Measurements from ENCODE around the gene NBPF11.
"Not testable (repeated sequence)": the region's sequence is repeated elsewhere in the genome, so short reads cannot be mapped to it uniquely, and the experiment has no call there.

The NBPF11 gene

DNA sequence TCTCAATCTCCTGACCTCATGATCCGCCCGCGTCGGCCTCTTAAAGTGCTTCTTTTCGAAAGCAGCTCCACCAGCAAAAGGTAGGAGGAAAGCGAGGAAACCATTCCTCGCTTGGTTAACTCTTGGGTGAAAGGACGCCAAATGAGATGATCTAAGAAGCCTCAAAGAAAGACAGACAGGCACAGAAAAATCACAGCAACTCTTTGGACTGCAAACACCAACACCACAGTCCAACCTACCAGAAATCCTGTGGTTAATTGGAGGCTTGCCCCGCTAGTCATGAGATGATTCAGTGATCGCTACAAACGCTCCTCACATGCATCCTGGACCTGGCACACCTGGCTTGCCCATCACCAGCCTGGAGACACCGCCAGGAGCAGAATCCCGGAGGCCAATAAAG, 1.1 kb downstream of the NBPF11 start:
- not testable (repeated sequence) for DNase-seq (ENCODE audit: low read depth in 3 of 3)

DNA sequence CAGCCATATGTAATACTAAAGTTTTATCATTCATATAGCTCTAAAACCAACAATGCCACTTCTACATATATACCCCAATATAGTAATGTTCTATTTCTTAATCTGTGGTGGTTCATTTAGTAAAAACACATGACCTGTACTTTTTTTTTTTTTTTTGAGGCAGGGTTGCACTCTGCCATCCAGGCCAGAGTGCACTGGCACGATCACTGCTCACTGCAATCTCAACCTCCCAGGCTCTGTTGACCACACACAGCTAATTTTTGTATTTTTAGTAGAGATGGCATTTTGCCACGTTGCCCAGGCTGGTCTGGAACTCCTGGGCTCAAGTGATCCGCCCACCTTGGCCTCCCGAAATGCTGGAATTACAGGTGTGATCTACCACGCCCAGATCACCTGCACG, 2.1 kb downstream of the NBPF11 start:
- not testable (repeated sequence) for DNase-seq (ENCODE audit: low read depth in 3 of 3)

DNA sequence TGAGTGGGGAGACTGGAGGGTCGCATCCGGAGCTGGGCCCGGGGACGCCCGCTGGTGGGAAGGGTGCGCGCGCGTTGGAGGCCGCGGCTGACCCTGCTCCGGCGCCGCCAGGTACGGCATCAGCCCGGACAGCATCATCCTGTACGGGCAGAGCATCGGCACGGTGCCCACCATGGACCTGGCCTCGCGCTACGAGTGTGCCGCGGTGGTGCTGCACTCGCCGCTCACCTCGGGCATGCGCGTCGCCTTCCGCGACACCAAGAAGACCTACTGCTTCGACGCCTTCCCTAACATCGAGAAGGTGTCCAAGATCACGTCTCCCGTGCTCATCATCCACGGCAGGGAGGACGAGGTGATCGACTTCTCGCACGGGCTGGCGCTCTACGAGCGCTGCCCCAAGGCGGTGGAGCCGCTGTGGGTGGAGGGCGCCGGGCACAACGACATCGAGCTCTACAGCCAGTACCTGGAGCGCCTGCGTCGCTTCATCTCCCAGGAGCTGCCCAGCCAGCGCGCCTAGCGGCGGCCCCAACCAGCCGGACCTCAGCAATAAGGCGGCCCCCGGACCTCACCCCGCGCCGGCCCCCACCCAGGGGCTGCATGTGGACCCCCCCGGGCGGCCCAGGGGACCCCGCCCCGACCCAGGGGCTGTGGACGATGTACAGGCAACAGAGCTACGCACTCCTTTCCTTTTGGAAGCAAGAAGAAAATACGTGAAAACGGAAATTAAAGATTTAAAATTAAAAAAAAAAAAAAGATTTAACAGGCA, 2.8 kb downstream of the NBPF11 start:
- not testable (repeated sequence) for DNase-seq (ENCODE audit: low read depth in 3 of 3)

- not testable (repeated sequence) for DNase-seq (ENCODE audit: low read depth in 3 of 3)
Measured at GRCh38 chr1:148147052-148147838, 4.8 kb downstream of the NBPF11 start.

DNA sequence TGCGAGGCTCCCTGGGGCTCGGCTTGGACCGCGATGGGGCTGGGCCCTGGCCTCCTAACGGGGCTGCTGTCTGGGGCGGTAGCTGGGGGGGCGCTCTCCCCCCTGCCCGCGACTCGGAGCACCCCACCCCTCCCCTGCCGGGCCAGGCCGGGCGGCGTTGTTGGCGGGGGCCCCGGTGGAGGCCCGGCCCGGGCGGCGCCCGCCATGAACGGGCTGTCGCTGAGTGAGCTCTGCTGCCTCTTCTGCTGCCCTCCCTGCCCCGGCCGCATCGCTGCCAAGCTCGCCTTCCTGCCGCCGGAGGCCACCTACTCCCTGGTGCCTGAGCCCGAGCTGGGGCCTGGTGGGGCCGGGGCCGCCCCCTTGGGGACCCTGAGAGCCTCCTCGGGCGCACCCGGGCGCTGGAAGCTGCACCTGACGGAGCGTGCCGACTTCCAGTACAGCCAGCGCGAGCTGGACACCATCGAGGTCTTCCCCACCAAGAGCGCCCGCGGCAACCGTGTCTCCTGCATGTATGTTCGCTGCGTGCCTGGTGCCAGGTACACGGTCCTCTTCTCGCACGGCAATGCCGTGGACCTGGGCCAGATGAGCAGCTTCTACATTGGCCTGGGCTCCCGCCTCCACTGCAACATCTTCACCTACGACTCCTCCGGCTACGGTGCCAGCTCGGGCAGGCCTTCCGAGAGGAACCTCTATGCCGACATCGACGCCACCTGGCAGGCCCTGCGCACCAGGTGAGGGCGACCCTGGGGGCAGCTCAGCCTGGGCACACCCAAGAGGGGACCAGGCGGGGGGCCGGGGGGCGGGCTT, 5.7 kb downstream of the NBPF11 start:
- not testable (repeated sequence) for DNase-seq (ENCODE audit: low read depth in 3 of 3)

DNA sequence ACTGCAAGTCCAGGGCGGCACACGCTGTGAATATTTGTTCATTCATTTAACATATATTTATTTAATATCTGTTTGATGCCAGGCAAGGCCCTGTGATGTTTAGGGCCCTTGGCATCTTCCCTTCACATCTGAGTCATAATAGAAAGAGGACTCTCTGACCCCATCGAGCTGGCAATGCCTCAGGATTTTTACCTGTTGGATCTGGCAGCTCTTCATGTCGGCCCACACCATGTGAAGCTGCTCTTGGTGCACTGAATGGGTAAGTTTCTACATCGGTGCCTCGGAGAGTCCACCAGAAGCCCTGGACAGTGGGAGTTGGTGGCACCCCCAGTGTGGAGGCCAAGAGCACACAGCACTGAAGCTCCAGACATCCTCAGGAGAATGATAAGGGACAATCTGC, 8.9 kb downstream of the NBPF11 start:
- not testable (repeated sequence) for DNase-seq (ENCODE audit: low read depth in 3 of 3)

DNA sequence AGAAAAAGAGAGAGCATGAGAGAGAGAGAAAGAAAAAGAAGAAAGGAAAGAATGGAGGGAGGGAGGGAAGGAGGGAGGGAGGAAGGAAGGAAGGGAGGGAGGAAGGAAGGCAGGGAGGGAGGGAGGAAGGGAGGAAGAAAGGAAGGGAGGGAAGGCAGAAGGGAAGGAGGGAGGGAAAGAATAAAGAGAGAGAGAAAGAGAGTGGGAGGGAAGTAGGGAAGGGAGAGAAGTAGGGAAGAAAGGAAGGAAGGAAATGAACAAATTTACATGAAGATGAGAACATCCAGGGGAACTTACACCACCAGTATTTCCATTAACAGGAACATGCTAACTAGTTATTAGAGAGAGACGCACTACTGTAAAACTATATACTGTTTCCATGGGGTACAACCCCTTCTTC, 10.1 kb downstream of the NBPF11 start:
- not testable (repeated sequence) for DNase-seq (ENCODE audit: low read depth in 3 of 3)

DNA sequence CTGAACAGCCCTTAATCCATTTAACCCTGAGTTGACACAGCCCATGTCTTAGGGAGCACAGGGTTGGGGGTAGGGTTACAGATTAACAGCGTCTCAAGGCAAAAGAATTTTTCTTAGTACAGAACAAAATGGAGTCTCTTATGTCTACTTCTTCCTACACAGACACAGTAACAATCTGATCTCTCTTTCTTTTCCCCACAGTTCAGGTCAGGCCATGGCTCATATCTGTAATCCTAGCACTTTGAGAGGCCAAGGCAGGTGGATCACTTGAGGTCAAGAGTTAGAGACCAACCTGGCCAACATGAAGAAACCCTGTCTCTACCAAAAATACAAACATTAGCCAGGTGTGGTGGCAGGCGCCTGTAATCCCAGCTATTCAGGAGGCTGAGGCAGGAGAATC, 13.5 kb downstream of the NBPF11 start:
- not testable (repeated sequence) for DNase-seq (ENCODE audit: low read depth in 3 of 3)

DNA sequence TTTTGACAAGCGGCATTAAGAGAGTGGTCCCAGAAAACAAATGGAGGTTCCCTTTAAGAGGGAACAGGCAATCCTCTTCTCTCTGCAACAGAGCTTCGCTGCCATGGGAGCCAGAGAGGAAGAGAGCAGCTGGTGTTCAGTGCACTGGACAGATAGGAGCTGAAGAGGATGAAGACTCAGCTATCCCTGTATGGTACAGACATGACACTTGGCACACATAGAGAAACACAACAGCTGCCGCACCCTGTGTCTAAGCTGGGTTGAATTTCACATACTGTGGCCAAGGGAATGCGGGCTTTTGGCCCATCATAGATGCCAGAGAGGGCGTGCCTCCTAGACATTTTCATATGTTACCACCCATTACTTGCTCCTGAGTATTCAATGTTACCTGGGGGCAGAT, 29.7 kb downstream of the NBPF11 start:
- DNase-seq (ENCODE audit: low read depth in 3 of 3) = not testable (repeated sequence)

GRCh38 chr1:148120395-148120794, 31.7 kb downstream of the NBPF11 start:
- DNase-seq (ENCODE audit: low read depth in 3 of 3) = not testable (repeated sequence)

DNA sequence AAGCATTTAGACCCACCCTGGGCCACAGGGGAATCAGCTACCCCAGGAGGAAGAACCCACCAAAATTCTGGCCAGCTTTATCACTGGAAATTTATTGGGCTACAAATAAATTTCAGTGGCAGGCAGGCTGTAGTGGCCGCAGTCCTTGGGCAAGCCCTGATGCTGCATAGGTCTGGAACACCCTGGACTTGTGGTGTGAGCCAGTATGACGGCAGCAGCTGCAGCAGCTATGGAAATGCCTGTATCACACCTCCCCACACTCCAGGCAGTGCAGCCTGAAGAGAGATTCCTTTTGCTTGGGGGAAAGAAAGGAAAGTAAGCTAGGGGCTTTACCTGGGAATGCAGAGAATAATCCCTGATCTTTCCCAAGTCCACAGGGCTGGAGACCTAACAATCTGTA, 56.3 kb downstream of the NBPF11 start:
- DNase-seq (ENCODE audit: low read depth in 3 of 3) = not testable (repeated sequence)

GRCh38 chr1:148086196-148086595, 65.9 kb downstream of the NBPF11 start:
- DNase-seq (ENCODE audit: low read depth in 3 of 3) = not testable (repeated sequence)

- not testable (repeated sequence) for DNase-seq (ENCODE audit: low read depth in 3 of 3)
Measured at GRCh38 chr1:148081205-148081604, 70.9 kb downstream of the NBPF11 start.

DNA sequence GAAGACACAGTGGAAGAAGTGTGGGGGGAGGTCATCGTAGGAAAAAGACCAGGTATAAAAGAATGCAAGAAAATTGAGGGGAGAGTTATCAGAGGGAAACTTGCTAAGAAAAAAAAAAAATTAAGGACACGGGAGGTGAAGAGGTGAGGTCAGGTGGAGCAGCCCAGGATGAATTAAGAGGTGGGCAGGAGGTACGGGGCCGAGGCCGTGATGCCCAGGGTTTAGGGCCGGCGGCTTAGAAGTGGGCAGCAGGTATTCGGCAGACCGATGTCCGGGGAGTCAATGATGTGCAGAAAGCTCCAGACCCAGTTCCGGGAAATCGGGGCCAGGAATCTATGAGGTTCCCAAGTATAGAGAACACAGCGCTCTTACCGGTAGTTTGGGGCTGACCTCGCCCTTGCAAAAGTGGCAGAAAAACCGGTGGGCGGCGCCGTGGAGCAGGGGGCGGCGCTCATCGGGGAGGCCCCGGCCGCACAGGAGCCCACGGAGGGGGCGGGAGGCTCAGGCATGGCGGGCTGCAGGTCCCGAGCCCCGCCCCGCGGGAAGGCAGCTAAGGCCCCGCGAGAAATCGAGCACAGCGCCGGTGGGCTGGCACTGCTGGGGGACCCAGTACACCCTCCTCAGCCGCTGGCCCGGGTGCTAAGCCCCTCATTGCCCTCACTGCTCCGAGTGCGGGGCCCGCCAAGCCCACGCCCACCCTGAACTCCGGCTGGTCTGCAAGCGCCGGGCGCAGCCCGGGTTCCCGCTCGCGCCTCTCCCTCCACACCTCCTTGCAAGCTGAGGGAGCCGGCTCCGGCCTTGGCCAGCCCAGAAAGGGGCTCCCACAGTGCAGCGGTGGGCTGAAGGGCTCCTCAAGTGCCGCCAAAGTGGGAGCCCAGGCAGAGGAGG, 73.2 kb downstream of the NBPF11 start:
- DNase-seq (ENCODE audit: low read depth in 3 of 3) = not testable (repeated sequence)

DNA sequence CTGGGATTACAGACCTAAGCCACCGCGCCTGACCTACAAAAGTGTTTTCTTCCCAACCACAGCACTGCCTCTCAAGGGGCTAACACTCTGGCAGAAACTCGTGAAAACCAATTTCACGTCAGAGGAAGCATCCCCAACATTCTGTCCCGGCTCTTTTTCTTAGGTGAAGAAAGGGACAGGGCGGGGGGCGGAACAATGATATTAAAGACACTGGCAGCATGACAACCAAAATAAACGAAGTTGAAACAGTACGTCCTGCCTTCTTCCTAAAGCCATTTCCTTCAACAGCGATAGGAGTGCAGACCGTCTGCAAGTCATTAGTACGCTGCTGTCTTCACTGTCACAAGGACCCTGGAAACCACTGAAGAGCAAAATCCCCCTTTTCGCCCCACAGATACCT, 74.0 kb downstream of the NBPF11 start:
- DNase-seq (ENCODE audit: low read depth in 3 of 3) = not testable (repeated sequence)

GRCh38 chr1:148077458-148077857, 74.6 kb downstream of the NBPF11 start:
- DNase-seq (ENCODE audit: low read depth in 3 of 3) = not testable (repeated sequence)

GRCh38 chr1:148073392-148073791, 78.7 kb downstream of the NBPF11 start:
- not testable (repeated sequence) for DNase-seq (ENCODE audit: low read depth in 3 of 3)

- not testable (repeated sequence) for DNase-seq (ENCODE audit: low read depth in 3 of 3)
Measured at GRCh38 chr1:148068606-148069005, 83.5 kb downstream of the NBPF11 start.

DNA sequence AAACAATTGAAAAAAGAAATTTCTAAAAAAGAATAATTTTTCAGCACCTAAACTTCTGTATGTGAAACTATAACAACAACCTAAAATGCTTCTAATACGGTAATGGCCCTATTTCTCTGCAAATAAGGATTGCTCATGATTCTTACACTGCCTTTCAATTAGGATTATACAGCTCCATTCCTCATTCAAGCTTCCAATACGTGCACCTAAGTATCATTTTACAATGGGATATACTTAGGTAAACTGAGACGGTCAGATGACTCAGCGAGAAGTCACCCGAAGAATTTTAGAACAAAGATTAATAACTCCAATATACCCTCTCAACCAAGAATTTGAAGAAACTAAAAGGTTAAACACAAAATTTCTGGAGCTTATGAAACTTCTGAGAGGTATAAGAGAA, 83.9 kb downstream of the NBPF11 start:
- not testable (repeated sequence) for DNase-seq (ENCODE audit: low read depth in 3 of 3)

- not testable (repeated sequence) for DNase-seq (ENCODE audit: low read depth in 3 of 3)
Measured at GRCh38 chr1:148060294-148060701, 91.8 kb downstream of the NBPF11 start.

DNA sequence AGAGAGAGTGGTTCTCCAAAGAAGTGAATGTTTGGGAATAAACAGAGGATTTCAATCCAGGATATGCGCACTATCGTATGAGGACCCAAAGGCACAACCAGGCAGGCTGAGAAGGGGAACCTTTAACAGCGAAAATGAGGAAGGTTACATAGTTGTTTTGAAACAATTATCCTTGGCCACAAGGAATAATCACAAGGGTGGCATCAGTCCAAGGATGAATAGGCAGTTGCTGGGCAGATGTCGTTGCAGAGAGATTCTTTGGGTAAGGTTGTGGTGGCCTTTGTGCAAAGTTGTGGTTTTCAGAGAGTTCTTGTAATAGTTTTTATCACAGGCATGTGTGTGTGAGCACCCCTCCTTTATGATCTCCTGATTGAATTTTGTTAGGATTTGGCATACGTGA, 94.7 kb downstream of the NBPF11 start:
- DNase-seq (ENCODE audit: low read depth in 3 of 3) = not testable (repeated sequence)
